ENCODE measurements around the gene VHLL. TPM values are rescaled to one million over a fixed set of nuclear protein-coding genes. Genes with fewer than 3 reads are reported as not detected.

Gene VHLL
- total and polyA plus RNA-seq, 2 of the 13 experiments (the other 11 are each of a cell fraction or from before 2014, with no cell fraction given): 0.24 TPM; not detected in 1

GRCh38 chr1:156282479-156283222, 16.5 kb downstream of the VHLL start, which contains the start of gene SMG5 (continued):
- TF ChIP-seq ZBTB40 (IDR thresholded peaks at IDR 0.05) (peak; percentile 100), ZBTB40 (CRISPR knock-in tag; IDR thresholded peaks at IDR 0.05) (peak; percentile 100), FOXA3 (CRISPR knock-in tag; IDR thresholded peaks at IDR 0.05) (peak; percentile 80), TCF7 (IDR thresholded peaks at IDR 0.05; ENCODE audit: low read depth) (no peak), KDM1A (CRISPR knock-in tag; IDR thresholded peaks at IDR 0.05) (no peak), SSRP1 (CRISPR knock-in tag; IDR thresholded peaks at IDR 0.05) (0 out of 2 replicates have a peak, but pooled peaks have one; percentile 75), KLF11 (CRISPR knock-in tag; IDR thresholded peaks at IDR 0.05) (no peak), TCF12 (IDR thresholded peaks at IDR 0.05) (no peak), TCF12 (CRISPR knock-in tag; IDR thresholded peaks at IDR 0.05) (peak; percentile 63; the same call in 1 of the 2 replicates), KLF16 (CRISPR knock-in tag; IDR thresholded peaks at IDR 0.05) (peak in 1 of 2 experiments; percentile 94; a peak in 2 of 4 replicates), ZNF607 (CRISPR knock-in tag; IDR thresholded peaks at IDR 0.05; ENCODE audit: borderline replicate concordance) (peak; percentile 78; the same call in 1 of the 2 replicates), NKX3-1 (CRISPR knock-in tag; IDR thresholded peaks at IDR 0.05) (no peak), NFIB (CRISPR knock-in tag; IDR thresholded peaks at IDR 0.05; ENCODE audit: borderline replicate concordance) (no peak), RARG (CRISPR knock-in tag; IDR thresholded peaks at IDR 0.05; ENCODE audit: low read depth) (0 out of 2 replicates have a peak, but pooled peaks have one; percentile 67), AFF4 (CRISPR knock-in tag; IDR thresholded peaks at IDR 0.05) (no peak), ZNF101 (CRISPR knock-in tag; IDR thresholded peaks at IDR 0.05; ENCODE audit: borderline replicate concordance, low read depth) (no peak), ZNF383 (CRISPR knock-in tag; IDR thresholded peaks at IDR 0.05; ENCODE audit: borderline replicate concordance) (no peak), ZSCAN9 (CRISPR knock-in tag; IDR thresholded peaks at IDR 0.05; ENCODE audit: borderline replicate concordance) (peak; percentile 76; the same call in 1 of the 2 replicates)
